AG04450 (cell line): ENCODE measurements around the gene PFKP. TPM values are rescaled to one million over a fixed set of nuclear protein-coding genes. Genes with fewer than 3 reads are reported as not detected.

Source experiments
- CTCF ChIA-PET: fragments of 300-600, 350-600 bp; formaldehyde crosslinking; extraction: SDS; loops from one replicate; lab custom pipeline; 2022; ENCODE audit warnings: antibody characterized with exemption, inconsistent platforms; lab: Charles Lee
- POLR2A ChIA-PET: fragments of 350-600 bp; formaldehyde crosslinking; extraction: SDS; loops from one replicate; lab custom pipeline; 2021; ENCODE audit warnings: antibody characterized with exemption, inconsistent platforms; lab: Yijun Ruan, JAX
- DNase-seq: peaks from one replicate; pipeline ENCODE4 v3.0.0-alpha.2; 2011; ENCODE audit warnings: low read depth, low spot score
- H3K27ac ChIP-seq: one replicate; pipeline ENCODE4 v1.5.1; 2012; ENCODE audit warnings: low read depth, low read length, control low read depth
- H3K27me3 ChIP-seq: one replicate; pipeline ENCODE4 v1.6.0; 2012; ENCODE audit warnings: low read length; ENCODE audit not compliant: control insufficient read depth, insufficient read depth
- H3K4me3 ChIP-seq: 2 replicates; pipeline ENCODE4 v1.5.1; 2011; ENCODE audit warnings: mild to moderate bottlenecking, low read depth, low read length, control low read depth
- H3K9me3 ChIP-seq: 2 replicates; pipeline ENCODE4 v1.5.1; 2012; ENCODE audit warnings: low read length; ENCODE audit not compliant: control insufficient read depth, insufficient read depth
- CTCF ChIP-seq: IDR thresholded peaks from 2 replicates; pipeline ENCODE4 v1.5.1; 2011; ENCODE audit warnings: low read depth, low read length, control low read depth, inconsistent platforms
- polyA plus RNA-seq: library from polyadenylated mRNA; depleted of rRNA; stranded (reverse); fragments of >200 nt; gene quantifications from 2 replicates; pipeline ENCODE4 v1.2.3, GENCODE V29; 2011

PFKP gene
- polyA plus RNA-seq, 1 experiment, result 122 TPM

DNA sequence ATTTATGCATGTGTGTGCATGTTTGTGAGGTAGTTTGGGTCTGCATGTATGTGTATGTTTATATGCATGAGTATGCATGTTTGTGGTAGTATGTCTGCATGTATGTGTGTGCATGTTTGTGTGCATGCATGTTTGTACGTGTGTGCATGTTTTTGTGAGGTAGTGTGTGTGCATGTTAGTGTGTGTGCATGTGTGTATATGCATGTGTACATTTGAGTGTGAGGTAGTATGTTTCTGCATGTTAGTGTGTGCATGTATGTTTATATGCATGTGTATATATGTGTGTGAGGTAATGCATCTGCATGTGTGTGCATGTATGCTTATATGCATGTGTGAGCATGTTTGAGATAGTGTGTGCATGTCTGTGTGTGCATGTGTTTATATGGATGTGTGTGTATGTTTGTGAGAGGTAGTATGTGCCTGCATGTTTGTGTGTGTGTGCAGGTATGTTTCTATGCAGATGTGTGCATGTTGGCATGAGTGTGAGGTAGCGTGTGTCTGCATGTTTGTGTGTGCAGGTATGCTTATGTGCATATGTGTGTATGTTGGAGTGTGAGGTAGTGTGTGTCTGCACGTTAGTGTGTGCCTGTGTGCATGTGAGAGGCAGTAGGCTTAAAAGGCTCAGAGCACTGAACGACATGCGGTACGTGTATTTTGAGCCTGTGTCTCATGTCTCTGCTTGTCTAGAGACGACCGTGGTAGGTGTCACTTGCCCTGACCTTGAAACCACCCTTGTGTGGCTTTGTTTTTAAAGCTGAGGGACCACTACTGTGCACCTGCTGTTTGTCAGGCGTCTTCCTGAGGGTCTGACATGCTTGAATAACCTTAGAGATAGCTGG, 43.7 kb downstream of the PFKP start:
- POLR2A ChIA-PET, result no interaction called here
- Histone ChIP-seq H3K4me3 (no peak overlapping the region), H3K27ac (no peak overlapping the region), H3K9me3 (no peaks in the 10 kb centered on the region; the same call in 1 of the 2 replicates), H3K27me3 (no peaks in the 10 kb centered on the region)
- no peak for DNase-seq
- CTCF ChIA-PET, result interaction anchor here (0.7 kb wide), 1 partner anchor 99 kb away, joined by 3 read pairs; no protein-coding TSS in a partner anchor
- TF ChIP-seq CTCF, result no peak

DNA sequence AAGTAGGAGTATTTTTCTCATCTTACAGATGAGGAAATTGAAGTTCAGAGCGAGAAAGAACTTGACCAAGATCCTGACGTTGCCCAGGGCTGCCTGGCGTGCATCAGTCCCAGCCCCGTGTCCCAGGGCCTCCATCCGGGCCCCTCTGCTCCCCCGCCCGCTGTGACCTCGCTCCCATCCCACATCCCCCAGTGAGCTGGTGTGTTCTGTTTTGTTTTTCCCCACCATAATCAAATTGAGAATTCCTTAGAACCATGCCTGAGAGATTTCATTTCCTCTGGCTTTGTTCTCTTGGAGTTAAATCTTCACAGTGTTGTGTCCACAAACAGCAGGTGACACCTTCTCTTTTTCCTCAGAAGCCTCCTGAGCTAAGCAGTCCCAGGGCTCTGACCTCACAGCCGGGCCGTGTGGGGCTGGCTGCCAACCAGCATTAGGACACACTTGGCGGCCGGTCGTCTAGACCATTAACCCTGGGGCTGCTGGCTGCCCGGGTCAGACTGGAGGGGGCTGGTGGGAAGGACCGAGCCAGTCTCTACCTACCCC, 44.3 kb downstream of the PFKP start:
- H3K4me3 ChIP-seq, result no peak overlapping the region
- no peak overlapping the region for H3K27ac ChIP-seq
- TF ChIP-seq CTCF, result no peak
- H3K9me3 ChIP-seq, result no peaks in the 10 kb centered on the region; the same call in 1 of the 2 replicates
- no peaks in the 10 kb centered on the region for H3K27me3 ChIP-seq
- DNase-seq, result no peak
- ChIA-PET CTCF (no interaction called here), POLR2A (no interaction called here)

DNA sequence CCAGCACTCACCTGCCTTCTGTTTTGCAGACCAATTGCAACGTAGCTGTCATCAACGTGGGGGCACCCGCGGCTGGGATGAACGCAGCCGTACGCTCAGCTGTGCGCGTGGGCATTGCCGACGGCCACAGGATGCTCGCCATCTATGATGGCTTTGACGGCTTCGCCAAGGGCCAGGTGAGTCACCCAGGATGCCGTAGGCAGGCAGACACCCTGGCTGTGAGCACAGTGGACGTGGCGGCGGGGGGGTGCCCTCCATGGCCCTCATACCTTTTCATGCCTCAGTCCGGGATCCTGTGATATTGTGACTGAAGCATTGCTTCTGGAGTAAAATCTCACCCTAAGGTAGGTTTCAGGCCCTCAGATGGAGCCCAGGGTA, 46.0 kb downstream of the PFKP start:
- H3K4me3 ChIP-seq, result no peak overlapping the region
- CTCF ChIA-PET, result no interaction called here
- POLR2A ChIA-PET, result no interaction called here
- no peaks in the 10 kb centered on the region; the same call in 1 of the 2 replicates for H3K9me3 ChIP-seq
- no peaks in the 10 kb centered on the region for H3K27me3 ChIP-seq
- DNase-seq, result no peak
- TF ChIP-seq CTCF, result no peak
- H3K27ac ChIP-seq, result no peak overlapping the region

DNA sequence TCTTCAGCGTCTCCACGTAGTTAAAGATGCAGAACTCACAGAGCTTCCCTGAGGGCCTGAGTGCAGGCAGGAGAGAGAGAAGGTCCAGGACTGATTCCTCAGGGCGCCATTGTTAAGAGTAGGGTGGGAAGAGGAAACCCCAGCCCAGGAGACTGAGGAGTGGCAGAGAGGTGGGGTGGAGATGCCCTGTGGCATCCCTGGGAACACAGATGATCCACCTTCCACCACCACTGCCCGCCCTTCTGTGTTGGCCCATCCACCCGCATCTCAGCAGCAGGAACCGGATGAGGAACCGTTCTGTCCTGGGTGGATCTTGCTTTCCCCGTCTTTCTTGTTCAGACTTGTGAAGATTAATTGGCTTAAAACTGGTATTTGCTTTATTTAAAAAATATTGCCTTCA, 48.3 kb downstream of the PFKP start:
- H3K4me3 ChIP-seq, result no peak overlapping the region
- CTCF ChIA-PET, result no interaction called here
- no peak overlapping the region for H3K27ac ChIP-seq
- TF ChIP-seq CTCF, result no peak
- POLR2A ChIA-PET, result no interaction called here
- no peaks in the 10 kb centered on the region for H3K27me3 ChIP-seq
- no peak for DNase-seq
- H3K9me3 ChIP-seq, result no peaks in the 10 kb centered on the region

DNA sequence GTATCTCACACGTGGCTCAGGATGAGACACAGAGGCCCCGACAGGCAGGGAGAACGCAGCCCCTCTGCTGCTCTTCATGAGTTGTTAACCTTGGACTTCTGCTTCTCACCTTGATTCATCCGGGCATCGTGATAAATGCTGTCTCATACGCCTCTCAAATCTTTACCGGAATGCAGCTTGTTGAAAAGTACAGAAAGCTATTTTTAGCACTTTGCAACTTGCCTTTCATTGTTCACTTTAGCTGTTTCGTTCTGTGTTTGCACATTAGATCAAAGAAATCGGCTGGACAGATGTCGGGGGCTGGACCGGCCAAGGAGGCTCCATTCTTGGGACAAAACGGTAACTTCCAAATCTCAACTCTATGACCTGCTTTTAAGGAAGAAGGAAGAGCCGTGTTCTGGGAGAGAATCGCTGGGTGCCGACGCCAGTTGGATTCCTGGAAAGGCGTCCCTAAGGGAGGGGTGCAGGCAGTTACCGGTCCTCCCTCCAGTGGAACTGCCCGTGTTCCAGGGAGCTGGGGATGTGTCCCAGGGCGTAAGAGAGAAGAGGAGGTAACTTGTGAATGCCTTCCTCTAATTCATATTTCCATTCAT, 49.3 kb downstream of the PFKP start:
- H3K9me3 ChIP-seq, result no peaks in the 10 kb centered on the region
- no peak overlapping the region for H3K4me3 ChIP-seq
- no peaks in the 10 kb centered on the region for H3K27me3 ChIP-seq
- TF ChIP-seq CTCF, result no peak
- ChIA-PET CTCF (no interaction called here), POLR2A (no interaction called here)
- DNase-seq, result no peak
- H3K27ac ChIP-seq, result no peak overlapping the region
